GM12873 (cell line): Measurements from ENCODE around the gene PTMA.

Experiments
- CTCF ChIP-seq: IDR thresholded peaks from 2 replicates; pipeline ENCODE4 v1.5.1; 2012; ENCODE audit warnings: low read depth, mild to moderate bottlenecking, moderate library complexity, low read length, control low read depth; ENCODE audit not compliant: insufficient read depth; ENCODE audit errors: missing control alignments

The PTMA gene

DNA sequence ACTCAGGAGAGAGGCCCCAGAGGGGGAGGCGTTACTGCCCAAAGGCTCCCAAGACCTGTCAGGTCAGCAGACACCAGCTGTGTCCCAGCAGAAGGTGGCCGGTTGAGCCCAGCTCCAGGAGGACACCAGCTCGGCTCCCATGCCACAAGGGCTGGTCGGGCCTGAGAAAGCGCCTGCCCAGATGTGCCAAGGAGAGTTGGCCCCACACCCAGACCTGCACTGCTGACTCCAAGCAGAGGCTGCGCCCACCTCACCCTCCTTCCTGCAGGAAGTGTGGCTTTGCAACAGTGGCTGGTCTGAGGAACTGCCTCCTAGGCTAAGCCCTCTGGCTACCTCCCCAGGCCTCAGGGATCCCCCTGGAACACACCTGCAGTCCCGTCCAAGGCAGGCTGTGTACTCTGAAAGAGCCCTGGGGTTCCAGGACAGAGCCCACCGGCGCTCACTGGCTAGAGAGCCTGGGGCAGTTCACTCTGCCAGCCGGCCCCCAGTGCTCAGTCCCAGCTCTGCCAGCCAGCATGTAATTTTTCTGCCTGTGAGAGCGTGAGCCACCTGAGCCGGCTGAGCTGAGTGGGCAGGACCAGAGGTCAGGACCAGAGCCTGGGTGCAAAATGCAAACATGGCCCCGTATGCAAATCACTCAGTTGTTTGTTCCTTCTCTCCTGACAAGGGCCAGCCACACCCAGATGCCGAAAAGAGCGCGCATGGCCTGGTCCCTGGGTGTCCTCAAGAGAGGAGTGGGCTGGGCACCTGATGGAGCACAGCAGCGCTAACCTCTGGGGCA is 36.9 kb upstream of the PTMA start:
- TF ChIP-seq CTCF, result no peak

- TF ChIP-seq CTCF, result peak; percentile 61
Observed at GRCh38 chr2:231672617-231673347, 35.5 kb upstream of the PTMA start.

DNA sequence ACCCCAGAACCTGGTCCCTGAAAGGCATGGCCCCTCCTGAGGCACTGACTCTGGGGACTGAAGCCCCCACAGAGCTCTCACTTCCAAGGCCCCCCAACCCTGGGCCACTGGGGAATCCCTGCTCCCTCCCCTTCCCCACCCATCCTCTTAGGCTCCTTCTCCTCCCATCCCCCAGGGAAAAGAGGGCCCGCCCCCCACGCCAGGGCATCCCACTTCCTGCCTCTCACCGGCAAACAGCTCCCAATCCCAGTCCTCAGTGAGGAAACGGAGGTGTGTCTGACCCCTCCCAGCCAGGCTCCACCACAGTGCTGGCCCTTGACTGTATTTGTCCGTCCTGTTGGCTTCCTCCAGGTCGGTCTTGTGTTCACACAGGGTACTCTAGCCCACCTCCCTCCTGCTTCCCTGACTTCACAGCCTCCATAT is 35.0 kb upstream of the PTMA start:
- TF ChIP-seq CTCF, result no peak

GRCh38 chr2:231674587-231675338 is 33.6 kb upstream of the PTMA start:
- TF ChIP-seq CTCF, result peak; percentile 88

DNA sequence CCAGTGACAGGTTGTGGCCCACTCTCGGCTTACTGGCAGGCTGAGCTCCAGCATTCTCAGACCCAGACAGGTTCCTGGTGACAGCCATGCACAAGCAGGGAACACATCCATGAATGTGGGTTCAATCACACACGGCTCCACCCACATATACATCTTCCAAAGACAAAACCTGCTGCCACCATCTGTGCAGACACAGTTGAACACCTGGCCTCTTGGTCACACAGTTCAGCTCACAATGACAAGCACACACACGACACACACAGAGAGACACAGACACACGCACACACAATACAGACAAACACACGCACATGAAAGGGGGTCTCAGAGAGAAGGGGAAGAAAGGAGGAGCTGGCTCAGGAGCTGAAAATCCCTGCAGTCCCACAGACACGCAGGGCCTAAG is 32.1 kb upstream of the PTMA start:
- TF ChIP-seq CTCF, result no peak

DNA sequence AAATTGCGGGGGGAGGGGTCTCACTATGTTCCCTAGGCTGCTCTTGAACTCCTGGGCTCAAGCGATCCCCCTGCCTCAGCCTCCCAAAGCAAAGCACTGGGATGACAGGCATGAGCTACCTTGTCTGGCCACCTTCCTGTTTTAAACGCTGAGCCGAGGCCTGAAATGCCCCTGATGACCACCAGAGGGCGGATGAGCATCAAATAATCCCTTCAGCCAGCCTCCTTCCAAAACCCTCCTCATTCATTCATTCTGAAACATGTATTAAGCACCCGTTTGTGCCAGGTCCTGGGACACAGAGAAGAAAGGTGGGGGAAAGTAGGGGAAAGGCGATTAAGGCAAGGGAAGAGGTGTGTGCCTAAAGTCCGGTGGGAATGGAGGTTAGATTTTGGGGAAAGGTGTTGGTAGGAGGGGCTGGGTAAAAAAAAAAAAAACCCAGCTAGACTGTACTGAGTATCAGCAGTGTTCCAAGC is 30.7 kb upstream of the PTMA start:
- peak; percentile 97 for TF ChIP-seq CTCF

DNA sequence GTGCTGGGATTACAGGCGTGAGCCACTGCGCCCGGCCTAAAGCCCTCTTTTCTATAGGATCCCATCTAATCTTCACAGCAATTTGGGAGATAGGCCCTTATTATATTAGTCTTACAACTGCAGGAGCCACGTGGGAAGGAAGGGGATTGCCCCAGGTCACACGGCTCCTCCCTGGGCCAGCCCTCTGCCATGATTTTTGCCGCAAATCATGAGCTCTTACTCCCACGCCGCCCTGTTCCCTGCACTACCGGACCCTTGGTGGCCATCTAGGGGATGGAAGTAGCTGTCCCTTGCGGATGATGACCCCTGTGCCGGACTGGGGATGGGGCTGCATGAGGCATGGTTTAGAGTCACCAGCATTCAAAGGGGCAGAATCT is 28.4 kb upstream of the PTMA start:
- TF ChIP-seq CTCF, result no peak
